HUDEP-2 (cell line): ENCODE results near the gene NUP210.

Experiments used
- DNase-seq, 76 experiments: peaks; one replicate each; lab custom pipeline; 2025; ENCODE audit not compliant: unreplicated experiment in 76 of 76; lab: John Stamatoyannopoulos, UW

The NUP210 gene

GRCh38 chr3:13280122-13280790 is 139.9 kb downstream of the NUP210 start:
- no peak for DNase-seq

GRCh38 chr3:13279532-13279910 is 140.6 kb downstream of the NUP210 start:
- DNase-seq = no peak

- DNase-seq = no peak
Measured at GRCh38 chr3:13278783-13279531, 141.2 kb downstream of the NUP210 start.

GRCh38 chr3:13277860-13278531 is 142.1 kb downstream of the NUP210 start:
- DNase-seq = peak in 15 of 76 experiments; percentile 2 to 62 (median 12)

- DNase-seq = no peak
Measured at GRCh38 chr3:13277196-13277813, 142.8 kb downstream of the NUP210 start.

- DNase-seq = no peak
Measured at GRCh38 chr3:13276438-13277195, 143.5 kb downstream of the NUP210 start.

- no peak for DNase-seq
Measured at GRCh38 chr3:13275376-13276005, 144.6 kb downstream of the NUP210 start.

GRCh38 chr3:13274551-13275332 is 145.4 kb downstream of the NUP210 start:
- DNase-seq = no peak

GRCh38 chr3:13274125-13274524 is 146.0 kb downstream of the NUP210 start:
- no peak for DNase-seq

- no peak for DNase-seq
Measured at GRCh38 chr3:13273604-13274105, 146.5 kb downstream of the NUP210 start.

GRCh38 chr3:13272831-13273603 is 147.1 kb downstream of the NUP210 start:
- no peak for DNase-seq

GRCh38 chr3:13269711-13270378 is 150.3 kb downstream of the NUP210 start:
- DNase-seq = no peak

GRCh38 chr3:13268961-13269441 is 151.1 kb downstream of the NUP210 start:
- DNase-seq = no peak

GRCh38 chr3:13268120-13268519 is 152.0 kb downstream of the NUP210 start:
- DNase-seq = no peak

- no peak for DNase-seq
Measured at GRCh38 chr3:13266651-13267362, 153.3 kb downstream of the NUP210 start.
